Hepatocyte (in vitro differentiated cells): ENCODE measurements around the gene MVB12B.

Experiments used
- EZH2 ChIP-seq: fragments of 200-600 bp; sonication (generic); IDR thresholded peaks from 2 replicates; pipeline ENCODE4 v1.6.1; 2016; ENCODE audit warnings: antibody characterized with exemption, mild to moderate bottlenecking, borderline replicate concordance
- EZH2phosphoT487 ChIP-seq: fragments of 200-600 bp; sonication (generic); IDR thresholded peaks from one replicate; pipeline ENCODE4 v1.6.1; 2018; ENCODE audit warnings: antibody characterized with exemption, mild to moderate bottlenecking, low read depth, moderate library complexity; ENCODE audit not compliant: unreplicated experiment, severe bottlenecking
- TF ChIP-seq, protein P1 (sequence below): fragments of 200-600 bp; sonication (generic); IDR thresholded peaks from 2 replicates; pipeline ENCODE4 v1.5.1; 2016; ENCODE audit warnings: antibody characterized with exemption, mild to moderate bottlenecking; ENCODE audit not compliant: poor library complexity

DNA sequence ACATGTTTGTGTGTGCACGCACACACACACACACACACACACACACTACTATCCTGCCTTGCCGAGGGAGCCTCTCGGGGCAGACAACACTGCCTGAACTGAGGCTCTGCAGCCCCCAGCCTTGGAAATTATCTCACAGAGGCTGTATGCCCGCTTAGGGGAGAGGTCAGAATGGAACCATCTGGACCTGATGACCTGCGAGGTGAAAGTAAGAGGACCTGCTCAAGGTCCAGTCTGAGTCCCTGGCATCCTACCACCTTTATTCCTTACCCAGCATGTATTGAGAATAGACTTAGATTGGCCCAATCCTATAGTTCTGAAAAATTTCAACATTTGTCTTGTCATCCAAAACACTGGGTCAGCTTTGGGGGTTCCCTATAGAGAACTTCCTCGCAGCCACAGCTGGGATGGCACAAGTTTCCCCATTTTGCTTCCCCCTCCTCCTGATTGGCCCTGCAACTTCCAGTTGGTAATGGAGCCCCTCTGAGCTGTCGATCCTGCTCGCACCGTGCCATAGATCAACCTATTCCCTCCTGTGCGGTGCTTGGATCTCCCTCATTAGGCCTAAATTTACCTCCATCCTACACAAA, 10.2 kb downstream of the MVB12B start:
- TF ChIP-seq, protein P1, sequence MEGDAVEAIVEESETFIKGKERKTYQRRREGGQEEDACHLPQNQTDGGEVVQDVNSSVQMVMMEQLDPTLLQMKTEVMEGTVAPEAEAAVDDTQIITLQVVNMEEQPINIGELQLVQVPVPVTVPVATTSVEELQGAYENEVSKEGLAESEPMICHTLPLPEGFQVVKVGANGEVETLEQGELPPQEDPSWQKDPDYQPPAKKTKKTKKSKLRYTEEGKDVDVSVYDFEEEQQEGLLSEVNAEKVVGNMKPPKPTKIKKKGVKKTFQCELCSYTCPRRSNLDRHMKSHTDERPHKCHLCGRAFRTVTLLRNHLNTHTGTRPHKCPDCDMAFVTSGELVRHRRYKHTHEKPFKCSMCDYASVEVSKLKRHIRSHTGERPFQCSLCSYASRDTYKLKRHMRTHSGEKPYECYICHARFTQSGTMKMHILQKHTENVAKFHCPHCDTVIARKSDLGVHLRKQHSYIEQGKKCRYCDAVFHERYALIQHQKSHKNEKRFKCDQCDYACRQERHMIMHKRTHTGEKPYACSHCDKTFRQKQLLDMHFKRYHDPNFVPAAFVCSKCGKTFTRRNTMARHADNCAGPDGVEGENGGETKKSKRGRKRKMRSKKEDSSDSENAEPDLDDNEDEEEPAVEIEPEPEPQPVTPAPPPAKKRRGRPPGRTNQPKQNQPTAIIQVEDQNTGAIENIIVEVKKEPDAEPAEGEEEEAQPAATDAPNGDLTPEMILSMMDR: no peak
- no peak for TF ChIP-seq EZH2
- TF ChIP-seq EZH2phosphoT487: no peak
